ENCODE measurements around the gene PRDM16.
"Not testable (repeated sequence)": the region's sequence is repeated elsewhere in the genome, so short reads cannot be mapped to it uniquely, and the experiment has no call there.

PRDM16 gene

DNA sequence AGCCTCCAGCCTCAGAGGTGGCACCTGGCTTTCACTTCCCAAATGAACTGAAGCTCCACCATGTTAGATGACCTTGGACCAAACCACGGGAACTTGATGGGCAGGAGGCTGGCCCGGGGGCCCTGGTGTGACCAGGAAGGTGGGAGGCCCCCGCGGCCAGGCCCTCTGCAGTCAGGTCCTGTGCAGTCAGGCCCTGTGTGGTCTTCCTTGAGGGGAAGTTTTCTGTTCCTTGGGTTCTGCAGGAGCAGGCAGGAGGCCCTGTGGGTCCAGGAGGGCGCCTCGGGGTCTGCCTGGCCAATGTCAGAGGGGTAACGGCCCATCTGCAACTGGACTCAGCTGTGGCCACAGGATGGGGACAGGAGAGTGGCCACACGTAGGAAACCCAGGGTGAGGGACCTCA lies 13.0 kb downstream of the PRDM16 start:
- DNase-seq (ENCODE audit: low spot score), result no peak

DNA sequence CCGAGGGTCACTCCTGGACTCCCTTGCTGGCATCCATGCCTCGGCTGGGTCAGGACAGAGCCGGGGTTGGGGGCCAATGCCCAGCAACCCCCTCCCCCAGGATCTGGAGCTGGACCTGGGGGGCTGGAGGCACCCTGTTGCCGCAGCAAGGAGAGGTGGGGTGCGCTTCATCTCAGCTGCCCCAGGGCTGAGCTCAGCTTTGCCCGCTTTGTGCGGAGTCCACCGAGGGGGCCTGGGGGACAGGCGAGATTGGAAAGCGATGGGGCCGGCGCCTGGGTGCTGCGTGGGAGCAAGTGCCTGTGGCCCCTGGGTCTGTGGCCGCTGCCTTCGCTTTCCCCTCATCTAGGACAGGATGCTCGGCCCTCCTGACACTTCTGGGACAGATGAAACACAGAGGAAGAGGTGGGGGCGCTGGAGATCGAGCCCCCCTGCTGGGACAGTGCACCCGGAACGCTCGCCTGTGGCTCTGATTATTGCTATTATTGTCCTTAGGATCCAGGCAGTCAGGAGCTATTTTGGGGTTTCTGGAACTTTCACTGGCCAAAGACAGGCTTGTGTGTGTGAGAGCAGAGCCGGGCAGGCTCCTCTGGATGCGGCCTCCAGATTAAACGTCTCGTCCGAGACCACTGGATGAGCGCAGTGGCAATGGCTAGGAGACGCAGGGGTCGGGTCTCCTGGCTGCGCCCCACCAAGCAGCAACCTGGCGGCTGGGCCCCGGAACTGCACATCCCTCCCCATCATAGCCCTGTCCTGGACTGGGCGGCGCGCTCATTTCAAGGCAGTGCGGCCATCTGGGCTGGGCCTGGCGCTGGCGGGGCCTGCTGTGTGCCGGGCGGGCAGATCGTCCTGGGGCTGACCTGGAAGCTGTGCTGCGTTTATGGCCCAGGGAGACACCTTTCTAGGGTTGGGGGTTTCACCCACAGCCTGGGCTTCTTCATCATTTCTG lies 13.8 kb downstream of the PRDM16 start:
- DNase-seq (ENCODE audit: low spot score), result no peak

DNA sequence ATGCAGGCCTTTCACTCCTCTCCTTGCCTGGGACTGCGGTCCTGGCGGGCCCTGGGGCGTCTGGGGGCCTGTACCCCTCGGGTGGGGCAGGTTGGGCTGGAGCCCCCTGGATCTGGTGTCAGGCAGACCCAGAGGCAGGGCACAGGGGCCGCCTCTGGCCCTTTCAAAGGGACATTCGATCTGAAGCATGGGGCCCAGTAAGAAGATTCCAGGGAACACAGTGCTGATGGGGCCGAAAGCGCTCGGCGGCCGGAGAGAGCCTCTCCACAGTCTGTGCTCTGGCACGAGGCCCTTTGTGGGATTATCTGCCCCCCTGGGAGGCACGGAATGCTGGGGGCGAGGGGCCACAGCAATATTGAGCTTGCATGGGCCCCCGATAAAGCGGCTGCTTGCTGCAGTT lies 15.2 kb downstream of the PRDM16 start:
- DNase-seq (ENCODE audit: low spot score), result no peak

DNA sequence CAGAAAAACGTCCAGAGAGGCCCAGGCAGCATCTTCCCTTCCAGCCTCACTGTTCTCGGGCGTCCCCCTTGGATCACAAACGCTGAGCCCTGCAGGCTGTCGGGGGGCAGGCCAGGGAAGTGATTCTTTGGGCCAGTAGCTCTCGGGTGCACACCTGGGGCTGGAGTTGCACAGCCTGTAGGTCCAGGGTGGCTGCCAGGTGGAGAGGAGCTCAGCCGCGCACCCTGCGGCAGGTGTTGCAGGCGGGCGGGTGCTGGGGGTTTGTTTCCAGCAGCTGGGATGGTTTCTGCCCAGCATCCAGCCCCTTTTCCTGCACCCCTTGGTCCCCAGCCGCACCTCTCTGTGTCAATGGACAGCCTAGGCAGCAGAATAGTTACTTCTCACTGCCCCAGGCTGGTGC lies 15.7 kb downstream of the PRDM16 start:
- no peak for DNase-seq (ENCODE audit: low spot score)

DNA sequence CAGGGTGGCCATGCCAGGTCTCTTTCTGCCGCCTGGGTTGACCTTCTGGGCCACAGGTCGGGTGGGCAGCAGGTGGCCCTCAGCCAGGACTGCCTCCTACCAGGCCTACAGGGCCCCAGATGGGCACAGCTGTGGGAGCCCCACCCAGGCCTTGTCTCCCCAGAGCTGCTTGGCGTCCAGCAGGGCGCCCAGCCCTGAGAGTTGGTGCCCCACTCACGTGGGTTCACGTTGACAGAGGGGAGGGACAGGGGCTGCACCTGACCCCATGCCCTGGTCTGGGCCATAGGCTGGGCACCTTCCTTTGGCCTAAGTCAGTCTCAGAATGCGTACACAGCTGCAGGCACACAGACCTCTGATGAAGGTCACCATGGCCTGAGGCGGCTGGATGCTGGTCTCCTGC lies 16.7 kb downstream of the PRDM16 start:
- DNase-seq (ENCODE audit: low spot score), result no peak

DNA sequence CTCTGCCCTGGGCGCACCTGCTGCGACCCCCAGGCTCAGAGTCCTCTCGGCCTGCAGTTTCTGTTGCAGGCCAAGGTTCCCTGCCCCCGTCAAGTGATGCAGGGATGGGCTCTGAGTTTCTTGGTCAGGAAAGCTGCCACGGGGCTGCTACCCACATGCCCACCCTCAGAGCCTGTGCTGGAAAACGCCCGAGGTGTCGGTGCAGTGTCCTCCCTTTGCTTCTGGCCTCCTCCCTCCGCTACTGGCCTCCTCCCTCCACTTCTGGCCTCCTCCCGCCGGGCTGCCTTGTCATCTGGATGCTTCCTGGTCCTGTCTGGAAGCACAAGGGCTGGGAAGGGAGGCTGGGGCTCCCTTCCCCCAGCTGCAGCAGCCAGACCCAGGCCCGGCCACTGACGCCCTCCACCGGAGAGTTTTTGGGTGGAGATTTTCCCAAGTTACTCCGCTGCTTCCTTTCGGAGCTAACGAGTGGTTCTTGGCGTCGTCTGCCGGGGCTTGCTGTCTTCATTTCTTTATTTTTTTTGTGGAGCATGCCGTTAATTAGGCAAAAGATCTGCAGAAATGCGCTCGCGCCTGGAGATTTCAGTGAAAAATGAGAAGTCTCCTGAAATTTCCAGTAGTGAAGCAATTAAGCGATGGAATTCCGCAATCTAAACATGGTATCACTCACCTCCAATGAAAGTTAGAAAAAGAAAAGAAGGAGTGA lies 17.4 kb downstream of the PRDM16 start:
- no peak for DNase-seq (ENCODE audit: low spot score)

DNA sequence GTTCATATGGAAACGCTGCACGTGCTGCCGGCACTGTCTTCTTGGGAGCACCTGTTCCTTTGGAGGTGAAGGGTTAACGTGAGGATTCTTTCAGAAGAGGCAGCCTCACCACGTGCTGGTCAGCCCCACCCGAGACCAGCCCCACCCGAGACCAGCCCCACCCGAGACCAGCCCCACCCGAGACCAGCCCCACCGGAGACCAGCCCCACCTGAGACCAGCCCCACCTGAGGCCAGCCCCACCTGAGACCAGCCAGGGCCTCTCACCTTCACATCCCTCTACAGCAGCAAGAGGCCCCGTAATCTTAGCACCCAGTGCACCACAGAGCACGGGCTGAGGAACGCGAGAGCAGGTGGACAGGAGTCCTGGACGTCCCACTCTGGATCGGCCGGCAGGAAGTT lies 18.0 kb downstream of the PRDM16 start:
- DNase-seq (ENCODE audit: low spot score), result no peak

DNA sequence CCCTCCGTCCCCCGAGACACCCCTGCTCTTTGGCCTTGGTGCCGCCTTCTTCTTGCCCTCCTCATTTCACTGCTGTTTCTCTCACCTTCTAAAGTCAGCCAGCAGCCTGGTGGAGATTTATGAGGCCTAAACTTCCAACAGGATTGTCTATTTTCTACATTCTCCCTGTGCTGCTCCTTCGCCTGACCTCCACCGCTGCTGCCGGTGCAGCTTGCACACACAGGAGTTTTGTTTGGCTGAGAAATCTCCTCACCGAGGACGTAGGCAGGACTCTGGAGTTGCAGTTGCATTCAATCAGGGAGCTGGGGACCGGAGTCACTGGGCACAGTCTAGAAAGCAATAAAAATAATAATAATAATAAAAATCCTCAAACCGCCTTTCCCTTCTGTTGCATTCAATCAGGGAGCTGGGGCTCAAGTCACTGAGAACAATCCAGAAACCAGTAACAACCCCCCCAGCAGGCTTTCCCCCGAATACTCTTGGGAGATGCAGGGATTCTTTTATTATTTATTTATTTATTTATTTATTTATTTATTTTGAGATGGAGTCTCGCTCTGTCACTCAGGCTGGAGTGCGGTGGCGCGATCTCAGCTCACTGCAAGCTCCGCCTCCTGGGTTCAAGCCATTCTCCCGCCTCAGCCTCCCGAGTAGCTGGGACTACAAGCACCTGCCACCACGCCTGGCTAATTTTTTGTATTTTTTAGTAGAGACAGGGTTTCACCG lies 19.1 kb downstream of the PRDM16 start:
- not testable (repeated sequence) for DNase-seq (ENCODE audit: low spot score)

DNA sequence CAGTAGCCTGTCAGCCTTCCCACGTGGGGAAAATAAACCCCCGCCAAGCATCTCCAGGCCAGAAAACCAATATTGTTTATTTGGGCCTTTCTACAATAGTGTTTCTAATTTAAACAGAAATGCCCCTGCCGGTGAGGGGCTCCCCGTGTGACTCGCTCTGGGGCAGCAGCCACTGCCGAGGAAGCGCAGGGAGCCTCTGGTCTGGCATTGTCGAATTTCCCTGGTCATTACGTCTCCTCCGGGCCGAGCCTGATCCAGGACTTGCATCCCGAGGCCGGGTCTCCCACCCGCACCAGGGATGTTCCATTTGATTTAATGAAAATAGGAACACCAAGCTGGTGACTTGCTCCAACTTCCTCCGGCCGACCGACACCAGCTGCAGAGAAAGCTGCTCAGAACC lies 20.5 kb downstream of the PRDM16 start:
- no peak for DNase-seq (ENCODE audit: low spot score)

DNA sequence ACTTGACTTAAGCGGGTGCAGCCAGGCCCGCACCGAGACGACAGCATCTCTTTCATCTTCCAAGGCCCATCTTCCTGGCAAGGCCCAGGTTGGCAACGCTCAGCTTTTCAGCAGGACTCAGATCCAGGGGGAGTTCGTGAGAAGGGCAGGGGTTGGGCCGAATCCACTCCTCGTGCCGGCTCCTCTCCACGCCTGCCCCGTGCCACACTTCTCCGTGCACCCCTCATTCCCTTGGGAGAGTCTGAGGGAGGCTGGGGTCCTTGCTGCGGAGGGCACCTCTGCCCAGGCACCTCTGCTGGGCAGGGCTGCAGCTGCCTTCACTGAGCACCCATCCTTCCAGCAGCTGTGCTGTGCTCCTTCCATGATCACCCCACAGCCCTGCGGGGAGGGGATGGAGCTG lies 22.3 kb downstream of the PRDM16 start:
- no peak for DNase-seq (ENCODE audit: low spot score)

DNA sequence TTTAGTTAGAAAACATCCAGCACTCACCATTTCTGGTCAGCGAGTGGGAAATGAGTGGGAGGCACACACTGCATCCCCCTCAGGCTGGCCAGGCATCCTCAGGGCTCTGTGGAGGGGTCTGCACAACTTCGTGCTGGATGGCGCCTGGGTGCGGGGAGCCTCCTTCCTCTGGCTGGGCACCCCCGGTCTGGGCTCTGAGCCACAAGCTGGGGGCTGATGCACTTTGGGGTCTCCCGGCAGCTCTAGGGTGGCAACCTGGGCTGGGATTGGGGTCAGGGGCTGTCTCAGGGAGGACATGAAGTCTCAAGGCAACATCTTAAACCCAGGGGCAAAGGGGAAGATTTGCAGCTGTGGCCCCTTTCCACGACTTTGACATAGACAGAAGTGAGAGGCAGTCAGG lies 23.5 kb downstream of the PRDM16 start:
- no peak for DNase-seq (ENCODE audit: low spot score)

DNA sequence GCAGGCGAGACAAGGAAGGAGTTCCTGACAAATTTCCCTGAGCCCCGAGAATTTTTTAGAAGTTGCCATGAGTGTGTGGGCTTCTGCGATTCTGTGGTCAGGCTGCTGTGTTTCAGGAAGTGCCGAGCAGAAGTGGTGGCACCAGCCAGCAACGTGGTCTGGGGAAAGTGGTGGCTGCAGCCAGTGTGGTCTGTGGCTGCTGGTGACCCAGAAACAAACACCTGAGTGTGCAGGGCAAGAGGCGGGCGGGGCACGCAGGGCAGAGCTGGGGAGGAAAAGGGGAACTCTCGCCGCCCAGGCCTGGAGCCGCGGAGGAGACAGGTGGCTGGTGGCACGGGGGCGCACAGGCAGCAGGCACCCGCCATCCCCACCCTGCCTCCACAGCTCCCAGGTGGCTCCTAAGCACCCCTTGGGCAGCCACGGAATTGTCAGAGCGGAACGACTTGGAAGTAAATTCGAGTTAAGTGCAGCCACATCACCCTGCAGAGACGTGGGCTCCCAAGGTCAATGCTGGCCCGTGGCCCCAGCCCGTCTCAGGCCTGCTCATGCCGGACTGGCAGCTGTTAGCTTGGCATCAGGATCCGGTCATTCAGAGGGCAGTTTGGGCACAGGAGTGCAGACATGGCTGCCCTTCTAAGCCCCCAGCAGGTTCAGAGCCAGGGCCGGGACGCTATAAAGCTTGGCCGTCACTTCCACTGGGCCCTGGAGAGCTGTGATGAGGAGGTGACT lies 25.1 kb downstream of the PRDM16 start:
- no peak for DNase-seq (ENCODE audit: low spot score)

DNA sequence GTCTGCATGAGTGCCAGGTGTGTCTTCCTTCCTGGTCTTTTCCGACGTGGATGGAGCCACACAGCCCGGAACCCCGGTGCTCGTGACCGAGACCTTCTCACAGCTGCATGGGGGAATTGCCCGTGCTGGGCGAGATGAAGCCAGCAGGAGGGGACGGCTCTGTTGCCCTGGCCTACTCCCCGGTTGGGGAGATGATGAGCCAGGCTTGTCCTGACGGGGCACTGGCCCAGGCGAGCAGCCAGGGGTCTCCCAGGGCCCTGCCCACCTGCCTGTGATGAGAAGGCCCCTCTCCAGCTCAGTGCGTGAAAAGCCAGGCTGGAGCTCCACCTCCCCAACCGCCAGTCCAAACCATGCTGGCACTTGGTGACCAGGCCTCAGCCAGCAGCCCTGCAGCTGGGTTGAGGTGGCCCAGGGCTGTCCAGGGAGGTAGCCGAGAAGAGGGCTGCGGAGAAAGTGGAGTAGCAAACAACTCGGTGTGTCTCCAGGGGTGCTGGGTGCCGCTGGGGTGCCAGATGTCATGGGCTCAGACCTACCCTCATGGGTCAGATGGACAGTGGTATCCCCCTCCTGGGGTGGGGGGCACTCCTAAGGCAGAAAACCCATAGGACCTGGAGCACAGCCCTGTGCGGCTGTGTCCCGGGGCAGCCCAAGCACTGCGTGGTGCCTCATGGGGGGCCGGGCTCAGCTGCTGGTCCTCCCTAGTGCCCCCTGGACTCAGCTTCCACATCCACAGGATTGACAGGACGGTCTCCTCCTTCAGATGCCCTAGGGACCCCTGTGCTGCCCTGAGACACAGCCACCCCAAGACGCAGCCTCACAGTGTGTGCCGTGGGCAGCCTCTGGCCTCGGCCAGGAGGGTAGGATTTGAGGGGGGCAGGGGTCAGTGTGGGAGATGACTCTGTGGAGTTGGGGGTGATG lies 26.1 kb downstream of the PRDM16 start:
- no peak for DNase-seq (ENCODE audit: low spot score)

DNA sequence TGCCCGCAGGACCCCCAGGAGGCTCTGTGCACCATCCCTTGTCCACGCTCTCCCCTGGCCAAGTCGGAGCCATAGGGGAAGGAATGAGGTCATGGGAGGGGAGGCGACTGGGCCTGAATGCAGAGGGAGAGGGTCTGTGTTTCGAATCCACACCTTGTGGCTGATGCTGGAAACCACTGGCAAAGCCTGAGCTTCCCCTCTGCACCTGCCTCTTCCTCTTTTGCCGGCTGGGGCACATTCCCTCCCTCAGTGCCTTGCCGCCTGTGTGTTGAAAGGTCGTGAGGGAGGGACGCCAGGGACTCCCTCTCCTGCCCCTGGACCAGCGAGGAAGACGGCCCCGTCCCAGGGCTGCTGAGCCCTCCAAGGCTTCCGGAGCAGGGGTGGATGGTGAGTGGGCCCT lies 27.3 kb downstream of the PRDM16 start:
- DNase-seq (ENCODE audit: low spot score), result no peak

DNA sequence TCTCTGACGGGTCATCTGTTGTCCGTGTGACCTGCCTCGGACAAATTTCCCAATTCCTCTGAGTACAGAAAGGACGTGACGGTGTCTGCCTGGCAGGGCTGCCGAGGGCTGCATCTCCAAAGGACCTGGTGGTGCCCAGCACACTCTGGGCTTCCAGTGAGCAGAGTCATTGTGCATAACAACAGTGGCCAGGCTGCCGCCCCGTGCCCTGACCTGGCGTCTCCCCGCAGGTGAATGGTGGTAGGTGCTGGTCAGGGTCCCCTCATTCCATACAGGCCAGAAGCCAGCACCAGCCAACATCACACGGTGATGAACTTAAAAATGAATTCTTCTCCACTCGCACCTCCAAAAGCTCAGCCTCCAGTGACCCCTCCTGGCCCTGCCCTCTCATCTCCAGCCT lies 28.2 kb downstream of the PRDM16 start:
- no peak for DNase-seq (ENCODE audit: low spot score)

DNA sequence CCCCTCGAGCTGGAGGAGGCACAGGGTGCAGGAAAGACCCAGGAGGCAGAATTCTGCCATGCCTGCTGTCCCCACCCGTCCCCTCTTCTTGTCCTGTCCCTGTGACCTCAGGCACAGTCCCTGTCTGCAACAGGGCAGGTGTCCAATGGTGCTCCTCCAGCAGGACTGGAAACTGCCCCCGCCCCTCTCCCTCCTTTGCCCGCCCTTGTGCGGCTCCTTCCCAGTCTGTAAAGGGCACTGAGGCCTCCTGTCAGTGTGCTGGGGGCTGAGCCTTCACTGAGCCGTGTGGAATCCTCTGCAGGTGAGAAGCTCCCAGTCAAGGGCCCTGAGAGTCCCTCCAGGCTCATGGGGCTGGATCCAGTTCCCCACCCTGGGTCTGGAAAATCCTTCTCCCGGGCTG lies 28.9 kb downstream of the PRDM16 start:
- DNase-seq (ENCODE audit: low spot score), result no peak

DNA sequence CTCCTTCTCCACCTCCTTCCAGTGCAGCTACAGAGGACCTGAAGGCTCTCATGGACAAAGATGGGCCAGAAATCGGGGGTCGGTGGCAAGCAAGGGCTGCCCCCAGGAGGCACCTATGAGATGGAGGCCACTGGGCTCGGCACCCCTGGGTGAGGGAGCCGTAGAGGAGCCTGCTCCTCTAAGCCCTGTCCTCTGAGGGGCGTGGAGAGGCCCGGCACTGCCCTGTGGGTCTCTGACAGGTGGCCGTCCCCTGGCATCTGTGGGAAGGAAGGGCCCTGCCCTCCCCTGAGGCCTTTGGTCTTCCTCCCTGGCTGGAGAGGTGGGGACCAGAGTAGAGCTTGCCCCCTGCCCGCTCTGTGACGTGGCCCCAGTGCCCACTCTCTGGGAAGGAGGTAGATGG lies 30.9 kb downstream of the PRDM16 start:
- DNase-seq (ENCODE audit: low spot score), result no peak

DNA sequence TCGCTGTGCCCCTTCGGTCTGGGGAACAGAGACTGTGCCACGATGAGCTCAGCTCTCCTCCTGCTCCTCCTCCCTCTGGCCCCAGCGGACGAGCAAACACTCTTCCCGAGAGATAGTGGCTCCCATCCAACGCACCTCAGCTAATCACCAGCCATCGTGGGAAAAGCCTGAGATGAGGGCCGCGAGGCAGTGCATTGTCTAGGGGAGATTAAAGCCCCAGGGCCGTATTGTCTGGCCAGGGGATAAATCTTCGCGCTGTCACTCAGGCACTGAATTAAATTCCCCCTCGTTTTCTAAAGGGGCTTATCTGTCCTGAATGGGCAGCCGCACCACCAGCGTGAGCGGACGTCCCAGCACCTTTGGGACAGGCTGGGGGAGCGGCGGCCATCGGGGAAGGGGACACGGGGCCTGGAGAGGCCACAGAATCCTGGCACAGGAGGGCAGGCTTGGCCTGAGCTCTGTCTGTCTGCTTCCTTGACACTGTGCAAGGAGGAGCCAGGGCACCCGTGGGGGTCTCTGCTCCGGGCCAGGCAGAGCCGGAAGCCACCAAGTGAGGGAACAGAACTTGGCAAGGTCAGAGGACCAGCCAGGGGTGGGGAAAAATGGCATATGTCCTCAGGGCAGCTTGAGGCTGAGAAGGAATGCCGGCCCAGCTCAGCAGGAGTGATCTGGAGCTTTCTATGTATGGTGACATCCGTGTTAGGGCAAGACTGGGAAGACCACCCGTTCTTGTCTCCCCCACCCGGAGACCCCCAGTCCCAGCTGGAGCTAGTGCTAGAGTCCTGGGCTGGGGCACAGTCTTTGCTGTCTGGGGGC lies 32.3 kb downstream of the PRDM16 start:
- no peak for DNase-seq (ENCODE audit: low spot score)

DNA sequence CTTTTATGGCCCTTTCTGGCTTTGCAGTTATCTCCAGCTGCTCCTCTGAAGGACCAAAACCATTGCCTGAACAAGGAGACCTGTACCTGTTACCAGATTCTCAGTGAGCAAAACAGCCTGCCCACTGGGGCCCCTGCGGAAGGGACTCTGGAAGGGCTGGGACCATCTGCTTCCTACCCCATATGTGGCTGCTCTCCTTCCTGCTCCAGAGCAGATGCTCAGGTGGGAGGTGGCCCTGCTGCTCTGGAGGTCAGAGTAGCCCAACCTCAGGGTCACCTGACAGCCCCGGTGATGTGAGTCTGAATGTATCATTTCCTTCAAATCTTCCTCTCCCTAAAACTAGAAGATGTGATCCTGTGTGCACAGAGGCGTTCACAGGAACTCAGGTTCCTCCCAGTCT lies 33.6 kb downstream of the PRDM16 start:
- DNase-seq (ENCODE audit: low spot score), result no peak
